NOMO-1 treated with DMSO at 0.1 percent for 48 hours (cell line): ENCODE measurements around the gene LCP1.
"Not testable (repeated sequence)": the region's sequence is repeated elsewhere in the genome, so short reads cannot be mapped to it uniquely, and the experiment has no call there.

Source experiments
- DNase-seq: peaks from one replicate; lab custom pipeline; 2025; ENCODE audit not compliant: unreplicated experiment; lab: John Stamatoyannopoulos, UW

Gene LCP1

GRCh38 chr13:46182491-46182877 lies 507 bp upstream of the LCP1 start:
- DNase-seq: no peak

GRCh38 chr13:46181377-46181839 lies 569 bp downstream of the LCP1 start:
- no peak for DNase-seq

GRCh38 chr13:46179969-46180763 lies 1.8 kb downstream of the LCP1 start:
- DNase-seq: no peak

GRCh38 chr13:46179491-46179908 lies 2.5 kb downstream of the LCP1 start:
- peak; percentile 86 for DNase-seq

GRCh38 chr13:46178821-46179220 lies 3.2 kb downstream of the LCP1 start:
- DNase-seq: no peak

- DNase-seq: peak; percentile 59
Measured at GRCh38 chr13:46178143-46178542, 3.8 kb downstream of the LCP1 start.

- peak; percentile 97 for DNase-seq
Measured at GRCh38 chr13:46176756-46177155, 5.2 kb downstream of the LCP1 start.

GRCh38 chr13:46173656-46174055 lies 8.3 kb downstream of the LCP1 start:
- peak; percentile 43 for DNase-seq

GRCh38 chr13:46172531-46172991 lies 9.4 kb downstream of the LCP1 start:
- peak; percentile 91 for DNase-seq

GRCh38 chr13:46171739-46172138 lies 10.2 kb downstream of the LCP1 start:
- no peak for DNase-seq

GRCh38 chr13:46171217-46171616 lies 10.8 kb downstream of the LCP1 start:
- DNase-seq: peak; percentile 82

GRCh38 chr13:46170687-46171086 lies 11.3 kb downstream of the LCP1 start:
- DNase-seq: peak; percentile 94

GRCh38 chr13:46170268-46170667 lies 11.7 kb downstream of the LCP1 start:
- DNase-seq: no peak

- no peak for DNase-seq
Measured at GRCh38 chr13:46169758-46170157, 12.2 kb downstream of the LCP1 start.

- peak; percentile 62 for DNase-seq
Measured at GRCh38 chr13:46168783-46169182, 13.2 kb downstream of the LCP1 start.

- DNase-seq: peak; percentile 65
Measured at GRCh38 chr13:46168341-46168740, 13.6 kb downstream of the LCP1 start.

- no peak for DNase-seq
Measured at GRCh38 chr13:46166947-46167610, 14.9 kb downstream of the LCP1 start.

- no peak for DNase-seq
Measured at GRCh38 chr13:46166224-46166584, 15.8 kb downstream of the LCP1 start.

GRCh38 chr13:46165485-46166223 lies 16.3 kb downstream of the LCP1 start:
- DNase-seq: no peak

- no peak for DNase-seq
Measured at GRCh38 chr13:46164661-46165060, 17.3 kb downstream of the LCP1 start.

- DNase-seq: not testable (repeated sequence)
Measured at GRCh38 chr13:46162741-46163140, 19.2 kb downstream of the LCP1 start.
